Panc1 (cell line): ENCODE data around the gene PTPRJ.

Experiments used
- SIN3A ChIP-seq: IDR thresholded peaks from 2 replicates; pipeline ENCODE4 v1.6.1; 2012; ENCODE audit warnings: low read depth, mild to moderate bottlenecking, low read length, moderate library complexity, borderline replicate concordance; ENCODE audit not compliant: insufficient read depth
- TF ChIP-seq, protein P1 (sequence below): fragments of 450-650 bp; IDR thresholded peaks from 2 replicates; pipeline ENCODE4 v1.5.1; 2017; ENCODE audit warnings: mild to moderate bottlenecking
- TF ChIP-seq, protein P2 (sequence below), 2 experiments: IDR thresholded peaks; 2 replicates each; pipeline ENCODE4 v1.6.1; 2011 to 2012; ENCODE audit warnings: low read depth in 2 of 2, control low read depth in 1 of 2, low read length in 1 of 2, mild to moderate bottlenecking in 1 of 2, moderate library complexity in 1 of 2; ENCODE audit not compliant: insufficient read depth in 1 of 2

DNA sequence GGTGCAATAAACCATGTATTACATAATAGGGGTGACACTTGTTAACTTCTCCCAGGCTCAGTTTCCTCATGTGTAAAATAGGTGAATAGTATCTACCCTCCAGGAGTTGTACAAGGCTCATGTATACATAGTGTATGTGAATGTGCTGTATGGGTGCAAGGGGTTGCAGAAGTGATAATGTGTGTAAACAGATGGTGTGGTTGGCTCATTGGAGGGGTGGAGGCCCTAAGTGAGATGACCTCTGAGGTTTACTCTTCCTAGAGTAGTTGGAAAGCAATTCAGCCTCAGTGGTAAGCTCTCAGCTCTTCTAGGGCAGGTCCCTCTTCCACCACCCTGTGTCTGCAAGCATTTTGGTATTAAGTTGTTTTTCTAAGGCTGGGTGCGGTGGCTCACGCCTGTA lies 102.4 kb downstream of the PTPRJ start:
- TF ChIP-seq, protein P1, sequence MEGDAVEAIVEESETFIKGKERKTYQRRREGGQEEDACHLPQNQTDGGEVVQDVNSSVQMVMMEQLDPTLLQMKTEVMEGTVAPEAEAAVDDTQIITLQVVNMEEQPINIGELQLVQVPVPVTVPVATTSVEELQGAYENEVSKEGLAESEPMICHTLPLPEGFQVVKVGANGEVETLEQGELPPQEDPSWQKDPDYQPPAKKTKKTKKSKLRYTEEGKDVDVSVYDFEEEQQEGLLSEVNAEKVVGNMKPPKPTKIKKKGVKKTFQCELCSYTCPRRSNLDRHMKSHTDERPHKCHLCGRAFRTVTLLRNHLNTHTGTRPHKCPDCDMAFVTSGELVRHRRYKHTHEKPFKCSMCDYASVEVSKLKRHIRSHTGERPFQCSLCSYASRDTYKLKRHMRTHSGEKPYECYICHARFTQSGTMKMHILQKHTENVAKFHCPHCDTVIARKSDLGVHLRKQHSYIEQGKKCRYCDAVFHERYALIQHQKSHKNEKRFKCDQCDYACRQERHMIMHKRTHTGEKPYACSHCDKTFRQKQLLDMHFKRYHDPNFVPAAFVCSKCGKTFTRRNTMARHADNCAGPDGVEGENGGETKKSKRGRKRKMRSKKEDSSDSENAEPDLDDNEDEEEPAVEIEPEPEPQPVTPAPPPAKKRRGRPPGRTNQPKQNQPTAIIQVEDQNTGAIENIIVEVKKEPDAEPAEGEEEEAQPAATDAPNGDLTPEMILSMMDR = no peak
- TF ChIP-seq SIN3A = no peak
- TF ChIP-seq, protein P2, sequence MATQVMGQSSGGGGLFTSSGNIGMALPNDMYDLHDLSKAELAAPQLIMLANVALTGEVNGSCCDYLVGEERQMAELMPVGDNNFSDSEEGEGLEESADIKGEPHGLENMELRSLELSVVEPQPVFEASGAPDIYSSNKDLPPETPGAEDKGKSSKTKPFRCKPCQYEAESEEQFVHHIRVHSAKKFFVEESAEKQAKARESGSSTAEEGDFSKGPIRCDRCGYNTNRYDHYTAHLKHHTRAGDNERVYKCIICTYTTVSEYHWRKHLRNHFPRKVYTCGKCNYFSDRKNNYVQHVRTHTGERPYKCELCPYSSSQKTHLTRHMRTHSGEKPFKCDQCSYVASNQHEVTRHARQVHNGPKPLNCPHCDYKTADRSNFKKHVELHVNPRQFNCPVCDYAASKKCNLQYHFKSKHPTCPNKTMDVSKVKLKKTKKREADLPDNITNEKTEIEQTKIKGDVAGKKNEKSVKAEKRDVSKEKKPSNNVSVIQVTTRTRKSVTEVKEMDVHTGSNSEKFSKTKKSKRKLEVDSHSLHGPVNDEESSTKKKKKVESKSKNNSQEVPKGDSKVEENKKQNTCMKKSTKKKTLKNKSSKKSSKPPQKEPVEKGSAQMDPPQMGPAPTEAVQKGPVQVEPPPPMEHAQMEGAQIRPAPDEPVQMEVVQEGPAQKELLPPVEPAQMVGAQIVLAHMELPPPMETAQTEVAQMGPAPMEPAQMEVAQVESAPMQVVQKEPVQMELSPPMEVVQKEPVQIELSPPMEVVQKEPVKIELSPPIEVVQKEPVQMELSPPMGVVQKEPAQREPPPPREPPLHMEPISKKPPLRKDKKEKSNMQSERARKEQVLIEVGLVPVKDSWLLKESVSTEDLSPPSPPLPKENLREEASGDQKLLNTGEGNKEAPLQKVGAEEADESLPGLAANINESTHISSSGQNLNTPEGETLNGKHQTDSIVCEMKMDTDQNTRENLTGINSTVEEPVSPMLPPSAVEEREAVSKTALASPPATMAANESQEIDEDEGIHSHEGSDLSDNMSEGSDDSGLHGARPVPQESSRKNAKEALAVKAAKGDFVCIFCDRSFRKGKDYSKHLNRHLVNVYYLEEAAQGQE (IDR thresholded peaks at IDR 0.05; ENCODE audit: insufficient read depth in 1 of 2, low read depth in 2 of 2, low read length in 1 of 2) = no peak
